A673 (cell line): ENCODE data around the gene ACACA. TPM values are rescaled to one million over a fixed set of nuclear protein-coding genes. Genes with fewer than 3 reads are reported as not detected.

Source experiments
- BruUV-seq: library from RNA; stranded (reverse); fragments of 400-500 nt; replicated peaks from 2 replicates; lab custom pipeline; 2021; lab: Mats Ljungman, UMichigan
- CTCF ChIA-PET: fragments of 300-600 bp; sonication (Branson Sonifier 250); formaldehyde crosslinking; loops from one replicate; lab custom pipeline; 2022; ENCODE audit warnings: antibody characterized with exemption; lab: Charles Lee
- POLR2A ChIA-PET: fragments of 300-600 bp; sonication (Branson Sonifier 250); formaldehyde crosslinking; loops from one replicate; lab custom pipeline; 2022; ENCODE audit warnings: antibody characterized with exemption; ENCODE audit not compliant: low non-redundant PET; lab: Charles Lee
- DNase-seq: peaks from one replicate; pipeline ENCODE4 v3.0.0-alpha.2; 2015; ENCODE audit warnings: low spot score
- H3K27ac ChIP-seq: fragments of 200-600 bp; sonication (generic); 2 replicates; pipeline ENCODE4 v1.5.1; 2016; ENCODE audit warnings: mixed run types, low read depth, mild to moderate bottlenecking, mixed read lengths, antibody characterized with exemption, low read length; ENCODE audit not compliant: poor library complexity, severe bottlenecking
- H3K27me3 ChIP-seq: fragments of 200-600 bp; sonication (generic); replicated peaks from 2 replicates; pipeline ENCODE4 v1.6.1; 2017; ENCODE audit warnings: mixed run types, low read depth, mild to moderate bottlenecking, mixed read lengths, antibody characterized with exemption, low read length; ENCODE audit not compliant: insufficient read depth, poor library complexity
- H3K36me3 ChIP-seq: fragments of 200-600 bp; sonication (generic); 2 replicates; pipeline ENCODE4 v1.6.1; 2016; ENCODE audit warnings: mixed run types, mild to moderate bottlenecking, mixed read lengths, antibody characterized with exemption, low read length; ENCODE audit not compliant: insufficient read depth, poor library complexity, severe bottlenecking
- H3K4me1 ChIP-seq: fragments of 200-600 bp; sonication (generic); 2 replicates; pipeline ENCODE4 v1.6.1; 2017; ENCODE audit warnings: mixed run types, mild to moderate bottlenecking, mixed read lengths, antibody characterized with exemption, low read length; ENCODE audit not compliant: insufficient read depth, poor library complexity, severe bottlenecking
- H3K4me3 ChIP-seq: fragments of 200-600 bp; sonication (generic); 2 replicates; pipeline ENCODE4 v1.5.1; 2016; ENCODE audit warnings: low read depth, mixed run types, mild to moderate bottlenecking, mixed read lengths, low read length; ENCODE audit not compliant: poor library complexity, severe bottlenecking
- H3K9me3 ChIP-seq: fragments of 200-600 bp; sonication (generic); 2 replicates; pipeline ENCODE4 v1.6.1; 2016; ENCODE audit warnings: mixed run types, low read depth, mild to moderate bottlenecking, mixed read lengths, antibody characterized with exemption, low read length; ENCODE audit not compliant: poor library complexity, severe bottlenecking
- EZH2 ChIP-seq: fragments of 200-600 bp; sonication (generic); IDR thresholded peaks from 2 replicates; pipeline ENCODE4 v1.6.1; 2017; ENCODE audit warnings: borderline replicate concordance, low read depth, mild to moderate bottlenecking, mixed read lengths, antibody characterized with exemption, low read length; ENCODE audit not compliant: poor library complexity, severe bottlenecking
- intact Hi-C: fragments of 100-400 bp; cut with micrococcal nuclease; formaldehyde crosslinking; loops from one replicate; pipeline ENCODE4 v1.10.0; 2022; ENCODE audit not compliant: unreplicated experiment
- total RNA-seq: library from RNA; stranded (reverse); gene quantifications from 2 replicates; pipeline ENCODE4 v1.2.3, GENCODE V29; 2021
- TF ChIP-seq, protein P1 (sequence below): fragments of 300-800, 200-600 bp; sonication (generic); conservative IDR thresholded peaks from 2 replicates; pipeline ENCODE4 v1.5.1; 2017; ENCODE audit warnings: low read depth, mild to moderate bottlenecking, antibody characterized with exemption, low read length, moderate library complexity, mixed read lengths

ACACA gene
- total RNA-seq, 1 experiment from 2014 or later: 68.3 TPM

GRCh38 chr17:37432671-37433070 lies 26.0 kb upstream of the ACACA start:
- no peaks in the 10 kb centered on the region for H3K27me3 ChIP-seq
- intact Hi-C loops: no loop called here
- ChIA-PET POLR2A (interaction anchor here (0.6 kb wide), 1 partner anchor 68 kb away, joined by 4 read pairs; no protein-coding TSS in a partner anchor), CTCF (no interaction called here)
- no peak overlapping the region for H3K4me3 ChIP-seq
- no peaks in the 10 kb centered on the region for H3K9me3 ChIP-seq
- no TSS peak for BruUV-seq
- no peak overlapping the region for H3K27ac ChIP-seq
- DNase-seq: no peak
- H3K4me1 ChIP-seq: no peaks in the 10 kb centered on the region
- H3K36me3 ChIP-seq: peaks cover 6% of the 10 kb centered on the region
- TF ChIP-seq EZH2: no peak
- TF ChIP-seq, protein P1, sequence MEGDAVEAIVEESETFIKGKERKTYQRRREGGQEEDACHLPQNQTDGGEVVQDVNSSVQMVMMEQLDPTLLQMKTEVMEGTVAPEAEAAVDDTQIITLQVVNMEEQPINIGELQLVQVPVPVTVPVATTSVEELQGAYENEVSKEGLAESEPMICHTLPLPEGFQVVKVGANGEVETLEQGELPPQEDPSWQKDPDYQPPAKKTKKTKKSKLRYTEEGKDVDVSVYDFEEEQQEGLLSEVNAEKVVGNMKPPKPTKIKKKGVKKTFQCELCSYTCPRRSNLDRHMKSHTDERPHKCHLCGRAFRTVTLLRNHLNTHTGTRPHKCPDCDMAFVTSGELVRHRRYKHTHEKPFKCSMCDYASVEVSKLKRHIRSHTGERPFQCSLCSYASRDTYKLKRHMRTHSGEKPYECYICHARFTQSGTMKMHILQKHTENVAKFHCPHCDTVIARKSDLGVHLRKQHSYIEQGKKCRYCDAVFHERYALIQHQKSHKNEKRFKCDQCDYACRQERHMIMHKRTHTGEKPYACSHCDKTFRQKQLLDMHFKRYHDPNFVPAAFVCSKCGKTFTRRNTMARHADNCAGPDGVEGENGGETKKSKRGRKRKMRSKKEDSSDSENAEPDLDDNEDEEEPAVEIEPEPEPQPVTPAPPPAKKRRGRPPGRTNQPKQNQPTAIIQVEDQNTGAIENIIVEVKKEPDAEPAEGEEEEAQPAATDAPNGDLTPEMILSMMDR: no peak

- no peaks in the 10 kb centered on the region for H3K9me3 ChIP-seq
- intact Hi-C loops: no loop called here
- TF ChIP-seq, protein P1: no peak
- TF ChIP-seq EZH2: no peak
- ChIA-PET CTCF (no interaction called here), POLR2A (no interaction called here)
- peaks cover 18% of the 10 kb centered on the region for H3K36me3 ChIP-seq
- H3K4me1 ChIP-seq: no peaks in the 10 kb centered on the region
- no TSS peak for BruUV-seq
- H3K27ac ChIP-seq: no peak overlapping the region
- no peaks in the 10 kb centered on the region for H3K27me3 ChIP-seq
- DNase-seq: no peak
- no peak overlapping the region for H3K4me3 ChIP-seq
These were observed 23.5 kb upstream of the ACACA start for GRCh38 chr17:37430051-37430627.

DNA sequence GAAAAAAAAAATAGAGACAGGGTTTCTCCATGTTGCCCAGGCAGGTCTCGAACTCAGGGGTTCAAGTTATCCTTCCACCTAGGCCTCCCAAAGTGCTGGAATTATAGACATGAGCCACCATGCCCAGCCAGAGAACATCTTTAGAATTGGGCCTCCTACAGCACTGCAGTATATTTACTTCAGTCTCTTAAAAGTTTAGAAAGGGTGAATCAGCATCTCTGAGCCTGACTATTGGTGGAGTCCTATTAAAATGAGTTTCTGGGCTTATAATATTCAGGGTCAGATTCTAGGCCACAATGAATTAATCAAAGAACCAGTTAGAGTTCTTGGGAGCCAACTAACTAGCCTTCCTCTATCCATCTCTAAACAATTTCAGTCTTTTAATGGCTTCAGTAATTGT lies 22.8 kb upstream of the ACACA start:
- intact Hi-C loops: no loop called here
- no peaks in the 10 kb centered on the region for H3K4me1 ChIP-seq
- BruUV-seq: no TSS peak
- H3K27me3 ChIP-seq: no peaks in the 10 kb centered on the region
- TF ChIP-seq, protein P1: no peak
- no peak for TF ChIP-seq EZH2
- DNase-seq: no peak
- H3K27ac ChIP-seq: no peak overlapping the region
- POLR2A ChIA-PET: no interaction called here
- H3K9me3 ChIP-seq: no peaks in the 10 kb centered on the region
- H3K36me3 ChIP-seq: peaks cover 21% of the 10 kb centered on the region
- CTCF ChIA-PET: no interaction called here
- H3K4me3 ChIP-seq: no peak overlapping the region
